Measurements from ENCODE around the gene ZNF317.

Gene ZNF317

DNA sequence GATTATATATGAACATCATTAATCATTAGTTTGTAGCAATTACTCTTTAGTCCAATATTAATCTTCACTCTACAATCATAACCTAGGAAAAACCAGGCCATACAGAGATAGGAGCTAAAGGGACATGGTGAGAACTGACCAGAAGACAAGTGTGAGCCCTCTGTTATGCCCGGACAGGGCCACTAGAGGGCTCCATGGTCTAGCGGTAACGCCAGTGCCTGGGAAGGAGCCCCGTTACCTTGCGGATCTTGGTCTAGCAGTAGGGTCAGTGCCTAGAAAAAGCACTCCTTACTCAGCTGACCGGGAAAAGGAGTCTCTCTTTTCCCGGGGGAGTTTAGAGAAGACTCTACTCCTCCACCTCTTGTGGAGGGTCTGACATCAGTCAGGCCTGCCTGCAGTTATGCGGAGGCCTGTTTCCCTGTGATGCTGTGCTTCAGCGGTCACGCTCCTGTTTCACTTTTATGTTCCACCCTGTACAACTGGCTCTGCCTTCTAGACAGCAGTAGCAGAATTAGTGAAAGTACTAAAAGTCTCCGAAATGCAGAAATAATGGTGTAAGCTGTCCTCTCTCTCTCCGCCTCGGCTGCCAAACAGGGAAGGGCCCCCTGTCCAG lies 65.4 kb downstream of the ZNF317 start:
- no peaks in the 10 kb centered on the region for H4K20me1 ChIP-seq (ENCODE audit: insufficient read depth, low read length)
- no peaks in the 10 kb centered on the region for H3K9me3 ChIP-seq (ENCODE audit: insufficient read depth, low read length)
- H3K9ac ChIP-seq (ENCODE audit: low read length) = no peak overlapping the region
- peaks cover 4% of the 10 kb centered on the region; the same call in 1 of the 2 replicates for H3K27me3 ChIP-seq (ENCODE audit: low read depth, low read length)
- no peak overlapping the region for H3K27ac ChIP-seq (ENCODE audit: low read length)
- no peaks in the 10 kb centered on the region for H3K36me3 ChIP-seq (replicated peaks; ENCODE audit: low read depth, low read length)
- H3K4me2 ChIP-seq (ENCODE audit: low read length) = peak overlapping the region; percentile 85
- H2AFZ ChIP-seq (ENCODE audit: low read depth, low read length) = peak overlapping the region; percentile 91
- no peaks in the 10 kb centered on the region for H3K79me2 ChIP-seq (ENCODE audit: low read length)
- peak overlapping the region; percentile 69 for H3K4me3 ChIP-seq (ENCODE audit: low read length)
- TF ChIP-seq CTCF (IDR thresholded peaks at IDR 0.05; ENCODE audit: low read depth, low read length) = peak; percentile 78
- no peak for TF ChIP-seq EZH2phosphoT487 (IDR thresholded peaks at IDR 0.05; ENCODE audit: low read depth)
- no peaks in the 10 kb centered on the region for H3K4me1 ChIP-seq (ENCODE audit: low read length)
